Measurements from ENCODE around the gene AGFG2. TPM values are rescaled to one million over a fixed set of nuclear protein-coding genes. Genes with fewer than 3 reads are reported as not detected.
A peak's percentile ranks its signal among the peaks of the same experiment; 100 is the strongest.

The AGFG2 gene
- total and polyA plus RNA-seq, 2 of the 4 experiments (the other 2 are of a cell fraction) = 3.0 to 10.0 TPM

DNA sequence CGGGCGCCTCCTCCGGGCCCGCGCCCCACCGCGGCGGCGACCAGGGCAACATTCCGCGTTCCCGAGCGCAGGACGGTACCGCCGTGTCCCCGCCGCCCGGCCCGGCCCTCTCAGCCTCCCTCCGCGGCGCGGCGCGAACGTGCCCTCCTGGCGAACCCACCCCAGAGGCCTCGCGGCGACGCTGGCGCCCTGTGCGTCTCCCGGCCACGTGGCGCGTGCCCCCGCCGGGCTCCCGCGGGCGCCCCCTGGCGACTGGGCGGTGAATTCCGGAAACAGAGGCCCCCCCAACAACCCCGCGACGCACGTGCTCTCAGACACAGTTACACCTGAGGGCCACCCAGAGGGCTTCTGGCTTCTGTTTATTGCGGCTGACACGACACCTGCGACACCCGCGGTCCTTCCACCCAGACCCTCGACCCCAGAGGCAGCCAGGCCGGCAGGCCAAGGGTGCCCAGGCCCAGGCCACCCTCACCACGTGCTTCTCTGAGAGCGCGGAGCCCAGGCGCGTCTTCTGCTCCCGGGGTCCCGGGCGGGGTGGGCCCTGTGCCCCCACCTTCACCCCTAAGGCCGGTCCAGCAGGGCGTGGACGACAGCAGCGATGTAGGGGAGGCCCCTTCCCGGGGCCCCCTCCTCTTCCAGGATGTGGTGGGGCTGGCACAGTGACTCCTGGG lies 34.8 kb downstream of the AGFG2 start, which contains the start of gene SAP25:
TSS of gene SAP25 (minus strand) at position 210 of the 671 bp plus-strand sequence. CDS start at position 52, 158 bp downstream.
- ChIA-PET POLR2A (ENCODE audit: unreplicated experiment) (no interaction called here), CTCF (no interaction called here)
- Histone ChIP-seq H2BK15ac (ENCODE audit: low read depth, low read length) (no peak within 1 kb of the TSS), H3K9me1 (ENCODE audit: insufficient read depth, low read length) (peaks cover 4% of the 10 kb centered on the region; the same call in 1 of the 2 replicates), H3K4me1 (ENCODE audit: control insufficient read depth, insufficient read depth, low read length) (peaks cover 2% of the 10 kb centered on the region; the same call in 1 of the 2 replicates), H3K4me3 (ENCODE audit: insufficient read depth, low read depth, low read length) (no peak within 1 kb of the TSS), H2AK9ac (replicated peaks; ENCODE audit: low read depth, low read length, poor library complexity) (no peak within 1 kb of the TSS), H3K36me3 (ENCODE audit: control insufficient read depth, insufficient read depth, low read length) (peaks cover 42% of the 10 kb centered on the region), H3K56ac (ENCODE audit: extremely low read depth, insufficient read depth, low read length) (no peak within 1 kb of the TSS), H3K4ac (ENCODE audit: low read depth, low read length) (no peak within 1 kb of the TSS), H2BK5ac (ENCODE audit: low read depth, low read length, poor library complexity, severe bottlenecking) (no peak within 1 kb of the TSS), H3K14ac (replicated peaks; ENCODE audit: low read depth, low read length) (no peak within 1 kb of the TSS), H3K27me3 (ENCODE audit: control insufficient read depth, insufficient read depth, low read length) (peaks cover 3% of the 10 kb centered on the region; the same call in 1 of the 2 replicates), H2AK5ac (ENCODE audit: low read depth, low read length) (no peak within 1 kb of the TSS), H4K91ac (ENCODE audit: insufficient read depth, low read depth, low read length) (no peak within 1 kb of the TSS), H3K4me2 (ENCODE audit: low read depth, low read length) (no peak within 1 kb of the TSS), H3K27ac (ENCODE audit: insufficient read depth, low read length) (no peak within 1 kb of the TSS), H3K18ac (ENCODE audit: low read depth, low read length) (no peak within 1 kb of the TSS), H4K20me1 (ENCODE audit: insufficient read depth, low read length) (no peaks in the 10 kb centered on the region), H2BK20ac (ENCODE audit: low read depth, low read length) (no peak within 1 kb of the TSS), H3K79me1 (ENCODE audit: low read depth in 1 of 2, low read length in 2 of 2) (peaks cover 0 to 5% of the 10 kb centered on the region in 2 experiments; a peak in 1 of 4 replicates), H4K5ac (ENCODE audit: low read depth, low read length) (no peak within 1 kb of the TSS), H2AFZ (replicated peaks; ENCODE audit: low read length, poor library complexity) (no peak within 1 kb of the TSS), H3K9ac (ENCODE audit: low read depth, low read length) (no peak within 1 kb of the TSS), H3K9me3 (ENCODE audit: control insufficient read depth, insufficient read depth, low read length) (no peaks in the 10 kb centered on the region), H4K8ac (ENCODE audit: low read depth in 2 of 2, low read length in 2 of 2) (no peak within 1 kb of the TSS), H3K23ac (ENCODE audit: low read depth, low read length) (no peak within 1 kb of the TSS), H2BK120ac (ENCODE audit: low read depth, low read length) (no peak within 1 kb of the TSS)
- TF ChIP-seq RFX5 (IDR thresholded peaks at IDR 0.05; ENCODE audit: low read depth, low read length) = no peak
- TF ChIP-seq, protein P1, sequence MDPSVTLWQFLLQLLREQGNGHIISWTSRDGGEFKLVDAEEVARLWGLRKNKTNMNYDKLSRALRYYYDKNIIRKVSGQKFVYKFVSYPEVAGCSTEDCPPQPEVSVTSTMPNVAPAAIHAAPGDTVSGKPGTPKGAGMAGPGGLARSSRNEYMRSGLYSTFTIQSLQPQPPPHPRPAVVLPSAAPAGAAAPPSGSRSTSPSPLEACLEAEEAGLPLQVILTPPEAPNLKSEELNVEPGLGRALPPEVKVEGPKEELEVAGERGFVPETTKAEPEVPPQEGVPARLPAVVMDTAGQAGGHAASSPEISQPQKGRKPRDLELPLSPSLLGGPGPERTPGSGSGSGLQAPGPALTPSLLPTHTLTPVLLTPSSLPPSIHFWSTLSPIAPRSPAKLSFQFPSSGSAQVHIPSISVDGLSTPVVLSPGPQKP (IDR thresholded peaks at IDR 0.05; ENCODE audit: borderline replicate concordance, low read depth, low read length) = no peak
- no peak for TF ChIP-seq MXI1 (IDR thresholded peaks at IDR 0.05; ENCODE audit: borderline replicate concordance, low read depth, low read length)
- no peak for TF ChIP-seq MAFK (IDR thresholded peaks at IDR 0.05; ENCODE audit: low read depth, low read length)
- TF ChIP-seq, protein P2, sequence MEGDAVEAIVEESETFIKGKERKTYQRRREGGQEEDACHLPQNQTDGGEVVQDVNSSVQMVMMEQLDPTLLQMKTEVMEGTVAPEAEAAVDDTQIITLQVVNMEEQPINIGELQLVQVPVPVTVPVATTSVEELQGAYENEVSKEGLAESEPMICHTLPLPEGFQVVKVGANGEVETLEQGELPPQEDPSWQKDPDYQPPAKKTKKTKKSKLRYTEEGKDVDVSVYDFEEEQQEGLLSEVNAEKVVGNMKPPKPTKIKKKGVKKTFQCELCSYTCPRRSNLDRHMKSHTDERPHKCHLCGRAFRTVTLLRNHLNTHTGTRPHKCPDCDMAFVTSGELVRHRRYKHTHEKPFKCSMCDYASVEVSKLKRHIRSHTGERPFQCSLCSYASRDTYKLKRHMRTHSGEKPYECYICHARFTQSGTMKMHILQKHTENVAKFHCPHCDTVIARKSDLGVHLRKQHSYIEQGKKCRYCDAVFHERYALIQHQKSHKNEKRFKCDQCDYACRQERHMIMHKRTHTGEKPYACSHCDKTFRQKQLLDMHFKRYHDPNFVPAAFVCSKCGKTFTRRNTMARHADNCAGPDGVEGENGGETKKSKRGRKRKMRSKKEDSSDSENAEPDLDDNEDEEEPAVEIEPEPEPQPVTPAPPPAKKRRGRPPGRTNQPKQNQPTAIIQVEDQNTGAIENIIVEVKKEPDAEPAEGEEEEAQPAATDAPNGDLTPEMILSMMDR (conservative IDR thresholded peaks at IDR 0.05; ENCODE audit: low read depth, low read length) = peak; percentile 25; the same call in 1 of the 2 replicates
- dilution Hi-C loops (cut with HindIII; ENCODE audit: low sequenced_read_pairs, unreplicated experiment) = no loop called here
- intact Hi-C loops (cut with micrococcal nuclease) = no loop called here
- ATAC-seq (ENCODE audit: low read depth) (no peak), DNase-seq (no peak)
- in situ Hi-C loops (cut with MboI; ENCODE audit: low sequenced_read_pairs) = no loop called here
- 90% methylated on average over 9 of the region's 70 CpGs; no CpG with 5 or more reads in 1 of the 2 experiments for WGBS, 2 experiments (ENCODE audit: extremely low coverage in 2 of 2, insufficient read length in 1 of 2)
- BruUV-seq (replicated peaks) = no TSS peak
